HPDE6-E6E7 (cell line): ENCODE results near the gene PGM2.

Experiments
- DNase-seq: peaks from one replicate; pipeline ENCODE4 v3.0.0; 2011; ENCODE audit warnings: missing footprints; ENCODE audit errors: extremely low spot score

PGM2 gene

GRCh38 chr4:37864786-37865185, 38.3 kb downstream of the PGM2 start:
- DNase-seq, result no peak

DNA sequence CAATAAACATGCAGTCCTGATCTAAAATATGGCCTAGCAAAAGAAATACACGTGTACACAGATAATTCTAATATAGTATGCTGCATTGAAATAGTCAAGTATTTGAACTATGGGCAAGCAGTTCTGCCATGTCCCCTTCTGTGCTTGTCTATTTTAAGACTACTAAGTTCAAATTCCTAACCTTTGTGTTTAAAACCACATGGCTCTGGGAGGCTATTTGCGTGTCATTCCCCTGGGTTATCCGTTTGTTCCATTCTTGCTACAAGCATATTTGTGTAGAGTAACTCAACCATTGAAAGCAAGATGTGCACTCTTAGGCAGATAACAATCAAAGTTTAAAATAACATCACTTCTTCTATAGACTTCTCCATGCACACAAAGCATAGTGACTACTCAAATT, 39.0 kb downstream of the PGM2 start:
- DNase-seq, result no peak

GRCh38 chr4:37867102-37867501, 40.6 kb downstream of the PGM2 start:
- no peak for DNase-seq

DNA sequence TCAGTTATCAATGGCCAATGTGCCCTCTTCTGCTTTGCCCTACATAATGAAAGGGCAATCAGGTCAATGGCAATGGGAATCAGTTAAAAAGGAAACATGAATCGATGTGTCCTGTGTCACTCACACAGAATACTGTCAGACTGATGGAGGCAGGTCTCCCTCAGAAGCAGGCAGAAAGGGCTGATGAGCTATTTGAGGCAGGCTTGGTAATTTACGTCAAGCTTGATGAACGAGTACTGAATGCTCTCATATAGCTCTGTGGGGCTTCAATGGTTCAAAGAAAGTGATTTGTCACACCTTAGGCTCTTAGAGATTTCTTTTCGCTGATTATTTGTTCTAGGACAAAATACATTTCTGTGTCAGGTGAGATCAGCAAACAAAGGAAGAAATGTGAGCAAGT, 41.8 kb downstream of the PGM2 start:
- no peak for DNase-seq

GRCh38 chr4:37872310-37872988, 46.0 kb downstream of the PGM2 start:
- no peak for DNase-seq

DNA sequence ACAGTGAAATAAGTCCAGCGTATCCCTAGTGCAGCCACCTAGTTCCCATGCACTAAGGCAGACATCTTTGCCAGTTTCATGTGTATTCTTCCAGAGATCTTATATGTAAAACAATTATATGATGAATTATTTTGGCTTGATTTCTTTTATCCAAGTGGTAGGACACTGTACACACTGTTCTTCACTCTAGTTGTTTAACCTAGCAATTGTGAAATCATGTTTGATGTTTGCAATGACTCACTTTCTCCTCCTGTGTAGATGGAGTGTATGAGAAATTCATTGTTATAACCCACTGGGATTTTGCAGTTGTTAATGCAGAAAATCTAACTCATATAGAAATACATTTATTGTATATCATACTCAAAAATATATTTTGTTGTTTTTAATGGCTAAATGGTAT, 46.9 kb downstream of the PGM2 start:
- DNase-seq, result peak; percentile 64

- no peak for DNase-seq
Observed at GRCh38 chr4:37876156-37876555, 49.7 kb downstream of the PGM2 start.

GRCh38 chr4:37879365-37879764, 52.9 kb downstream of the PGM2 start:
- DNase-seq, result no peak

DNA sequence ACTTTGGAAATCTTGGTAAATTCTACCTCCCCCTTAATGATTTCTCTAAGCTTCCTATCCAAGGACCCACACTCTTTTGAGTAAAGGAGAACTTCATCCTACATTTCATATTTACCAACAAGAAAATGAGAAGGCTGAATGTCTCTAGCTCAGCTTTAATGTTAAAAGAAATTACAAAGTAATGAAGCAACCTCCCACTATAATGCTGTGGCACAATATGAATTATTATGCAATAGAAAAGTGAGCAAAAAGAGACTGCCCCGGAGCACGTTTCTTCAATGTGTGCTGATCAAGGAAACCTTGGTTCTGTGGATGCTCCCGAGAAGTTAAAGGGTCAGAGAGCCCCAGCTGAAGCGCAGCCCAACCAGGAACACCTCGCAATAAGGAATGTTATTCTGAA, 55.3 kb downstream of the PGM2 start:
- DNase-seq, result no peak

DNA sequence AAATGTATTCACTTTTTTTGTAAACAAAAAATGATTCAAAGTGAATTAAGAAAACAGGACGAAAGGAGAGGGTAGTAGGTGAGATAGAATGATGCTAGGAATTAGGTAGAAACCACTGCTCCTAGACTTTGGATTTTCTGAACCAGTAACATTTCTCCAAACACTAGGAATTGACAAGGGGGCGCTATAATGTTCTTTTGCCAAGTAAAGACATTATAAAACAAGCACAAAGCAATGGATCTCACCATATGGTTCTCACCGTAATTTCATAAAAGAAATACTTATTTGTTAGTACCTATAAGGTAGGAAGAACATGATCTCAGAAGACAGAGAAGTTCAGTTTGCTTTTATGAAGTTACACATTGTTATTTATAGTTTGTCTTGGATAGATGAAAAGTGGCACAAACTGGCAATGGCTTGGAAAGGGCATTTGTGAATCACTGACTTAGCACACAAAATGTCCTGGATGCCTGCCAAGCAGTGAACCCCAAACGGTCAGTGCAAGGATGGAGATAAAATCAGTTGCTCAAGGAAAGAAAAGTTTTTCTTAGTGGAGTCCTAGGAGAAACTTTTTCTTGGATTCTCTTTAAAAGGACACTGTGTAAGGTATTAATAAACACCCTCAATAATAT, 56.3 kb downstream of the PGM2 start:
- DNase-seq, result no peak

DNA sequence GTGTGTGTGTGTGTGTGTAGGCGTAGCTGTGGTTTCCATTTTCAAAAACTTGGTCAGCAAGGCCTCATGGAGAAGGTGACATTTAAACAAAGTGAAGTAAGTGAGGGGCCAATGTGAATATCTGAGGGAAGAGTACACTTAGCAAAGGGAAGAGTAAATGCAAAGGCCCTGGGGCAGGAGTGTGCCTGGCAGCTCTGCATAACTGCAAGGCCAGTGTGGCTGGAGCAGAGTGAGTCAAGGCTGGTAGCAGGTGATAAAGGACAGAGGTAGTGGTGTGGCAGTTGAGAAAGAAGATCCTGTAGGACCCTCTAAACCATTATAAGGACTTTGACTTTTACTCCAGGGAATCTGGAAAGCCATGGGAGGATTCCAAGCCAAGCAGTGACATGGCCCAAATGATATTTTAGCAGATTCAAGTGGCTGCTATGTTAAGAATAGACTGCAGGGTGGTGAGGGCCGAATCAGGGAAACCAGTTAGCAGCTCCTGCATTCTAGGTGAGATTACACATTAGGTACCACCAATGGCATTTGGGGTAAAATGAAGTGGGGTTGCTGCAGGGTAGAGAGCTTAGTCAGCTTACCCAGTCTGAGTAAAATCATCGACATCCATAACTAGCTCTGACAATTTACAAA, 58.5 kb downstream of the PGM2 start:
- DNase-seq, result no peak

DNA sequence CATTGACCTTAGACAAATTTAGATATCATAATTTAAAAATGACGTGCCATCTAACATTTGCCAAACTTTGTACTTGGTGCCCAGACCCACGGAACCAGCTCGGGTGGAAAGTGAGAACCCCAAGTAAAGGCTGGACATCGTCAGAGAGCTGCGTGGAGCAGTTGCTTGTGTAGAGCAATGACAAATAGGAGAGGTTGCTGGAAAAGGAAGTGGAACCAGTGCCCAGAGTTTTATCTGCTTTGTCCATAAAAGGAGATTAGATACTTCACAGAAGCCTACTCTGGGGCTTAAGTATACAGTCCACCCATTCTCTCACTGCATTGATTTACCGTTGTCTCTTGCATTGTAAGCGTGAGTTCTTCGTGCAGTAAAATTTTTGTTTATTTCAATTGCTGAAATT, 59.0 kb downstream of the PGM2 start:
- DNase-seq, result no peak

DNA sequence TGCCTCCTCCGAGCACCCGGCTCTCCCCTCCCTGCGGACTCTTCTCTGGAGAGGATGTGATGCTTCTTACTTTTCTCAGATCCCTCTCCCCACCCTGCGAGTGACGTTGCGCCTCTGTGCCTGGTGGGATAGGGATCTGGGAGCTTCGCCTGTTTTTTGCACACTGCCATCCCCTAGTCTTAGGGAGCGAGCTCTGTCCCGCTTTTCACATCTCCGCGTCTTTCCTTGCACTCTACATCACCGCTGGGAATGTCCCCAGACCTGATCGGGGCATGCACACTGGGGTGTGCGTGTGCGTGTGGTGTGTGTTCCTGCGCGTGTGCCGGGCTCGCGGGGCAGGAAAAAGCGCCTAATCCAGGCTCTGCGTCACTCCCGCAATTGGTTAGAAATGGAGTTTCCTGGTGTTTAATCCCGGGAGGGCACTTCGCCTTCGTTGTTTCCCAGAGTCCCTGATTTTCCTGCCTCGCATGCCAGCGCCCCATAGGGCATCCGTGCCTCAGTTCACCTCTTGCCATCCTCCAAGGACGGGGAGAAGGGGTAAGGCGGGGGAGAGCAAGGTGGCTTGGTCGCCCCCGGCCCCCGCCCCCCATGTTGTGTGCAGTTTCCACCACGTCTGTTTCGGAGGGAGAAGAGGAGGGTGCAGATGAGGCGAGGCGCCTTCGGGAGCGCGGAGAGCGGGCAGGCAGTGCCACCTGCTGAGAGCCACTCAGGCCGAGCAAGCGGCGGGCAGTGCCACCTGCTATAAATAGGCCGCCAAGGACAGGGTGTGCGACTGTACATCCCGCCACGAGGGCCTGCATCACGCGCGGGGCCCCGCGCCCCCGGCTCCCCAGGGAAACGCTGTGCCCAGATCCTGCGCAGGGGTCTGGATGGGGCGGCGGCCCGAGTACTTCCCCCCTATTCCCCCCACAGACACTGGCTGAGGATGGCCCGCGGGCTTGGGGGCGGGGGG, 63.6 kb downstream of the PGM2 start:
- no peak for DNase-seq

DNA sequence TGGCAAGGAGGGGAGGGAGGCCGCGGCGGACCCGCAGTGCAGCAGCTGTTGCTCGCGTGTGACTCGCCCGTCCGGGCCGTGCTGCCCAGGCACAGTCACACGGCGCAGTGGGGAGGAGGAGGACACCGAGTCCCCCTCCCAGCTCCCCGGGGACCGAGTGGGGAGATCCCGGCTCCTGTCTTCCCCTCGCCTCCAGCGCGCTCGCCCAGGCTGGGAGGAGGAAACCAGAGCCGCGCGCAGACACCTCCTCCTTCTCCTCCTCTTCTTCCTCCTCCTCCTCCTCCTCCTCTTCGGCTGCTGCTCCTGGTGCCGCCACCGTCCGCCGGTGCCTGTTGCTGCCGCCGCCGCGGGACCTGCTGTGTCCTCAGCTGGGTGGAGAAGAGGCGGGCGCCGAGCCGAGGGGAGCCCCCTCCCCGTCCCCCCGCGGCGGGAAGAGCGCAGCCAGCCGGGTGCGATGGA, 64.3 kb downstream of the PGM2 start, which contains the start of gene TBC1D1:
TBC1D1 (plus strand) TSS at position 284 of the 459 bp plus-strand sequence. CDS start 11,012 bp downstream, outside the sequence.
- no peak for DNase-seq

- no peak for DNase-seq
Observed at GRCh38 chr4:37891260-37892159, 65.0 kb downstream of the PGM2 start.

DNA sequence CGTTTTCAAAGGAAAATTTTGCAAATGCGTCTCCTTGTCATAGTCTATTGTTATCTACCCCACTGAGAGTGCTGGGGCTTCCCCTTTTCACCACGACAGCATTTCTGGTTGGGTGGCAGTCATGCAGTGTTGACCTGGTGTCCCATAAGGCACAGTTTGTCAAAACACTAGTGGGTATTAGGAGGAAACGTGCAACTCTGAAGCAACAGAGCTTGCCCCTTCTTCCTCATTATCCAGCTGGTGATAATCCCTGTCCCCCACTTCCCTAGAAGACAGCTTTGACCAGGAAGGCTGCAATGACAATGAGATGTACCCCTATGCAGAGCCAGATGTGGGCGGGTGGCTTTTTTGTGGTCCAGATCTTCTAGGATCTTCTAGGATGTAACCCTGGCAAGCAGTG, 66.2 kb downstream of the PGM2 start:
- no peak for DNase-seq

DNA sequence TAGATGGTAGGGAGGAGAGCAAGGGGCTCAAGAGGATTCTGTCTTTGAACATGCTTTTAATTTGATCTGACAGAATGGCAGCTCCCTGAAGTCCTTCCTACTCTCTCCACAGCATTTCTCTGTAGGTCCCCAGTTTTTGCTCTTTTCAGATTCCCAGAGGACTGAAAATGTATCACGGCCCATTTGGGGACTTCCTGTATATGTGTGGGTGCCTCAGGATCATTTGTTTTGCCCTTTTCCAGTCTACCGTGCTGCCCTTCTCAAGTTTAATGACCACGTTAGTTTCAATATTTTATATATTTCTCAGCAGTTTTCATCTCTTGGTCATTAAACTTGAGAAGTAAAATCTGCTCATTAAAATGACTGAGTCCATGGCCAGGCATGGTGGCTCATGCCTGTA, 66.7 kb downstream of the PGM2 start:
- no peak for DNase-seq

GRCh38 chr4:37895271-37895670, 68.8 kb downstream of the PGM2 start:
- no peak for DNase-seq

DNA sequence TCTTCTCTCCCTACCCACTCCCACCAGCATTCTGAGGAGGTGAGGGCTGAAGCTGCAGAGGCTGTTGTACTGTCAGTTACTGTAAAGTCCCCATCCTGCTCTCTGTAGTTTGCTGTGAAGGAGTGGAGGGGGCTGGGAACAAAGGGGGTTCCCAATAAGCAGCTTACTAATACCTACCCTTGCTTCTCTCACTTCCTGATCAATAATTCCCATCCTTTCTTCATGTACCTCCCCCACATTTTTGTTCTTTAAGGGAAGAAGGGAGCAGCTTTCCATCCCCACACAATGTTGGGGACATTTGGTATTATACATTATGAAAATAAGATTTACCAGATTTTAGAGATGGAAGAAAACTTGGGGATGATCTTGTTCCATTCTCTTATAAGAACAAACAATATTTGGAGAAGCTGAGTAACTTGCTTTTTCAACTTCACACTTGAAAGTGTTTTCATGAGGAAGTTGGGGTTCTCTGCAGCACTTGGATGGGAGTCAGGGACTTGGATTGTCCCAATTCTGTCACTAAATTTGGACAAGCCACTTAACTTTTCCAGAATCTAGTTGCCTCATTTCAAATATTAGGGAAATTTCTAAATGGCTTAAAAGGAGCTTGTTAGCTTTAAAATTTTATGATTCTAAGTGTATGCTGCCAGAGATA, 69.8 kb downstream of the PGM2 start:
- no peak for DNase-seq

DNA sequence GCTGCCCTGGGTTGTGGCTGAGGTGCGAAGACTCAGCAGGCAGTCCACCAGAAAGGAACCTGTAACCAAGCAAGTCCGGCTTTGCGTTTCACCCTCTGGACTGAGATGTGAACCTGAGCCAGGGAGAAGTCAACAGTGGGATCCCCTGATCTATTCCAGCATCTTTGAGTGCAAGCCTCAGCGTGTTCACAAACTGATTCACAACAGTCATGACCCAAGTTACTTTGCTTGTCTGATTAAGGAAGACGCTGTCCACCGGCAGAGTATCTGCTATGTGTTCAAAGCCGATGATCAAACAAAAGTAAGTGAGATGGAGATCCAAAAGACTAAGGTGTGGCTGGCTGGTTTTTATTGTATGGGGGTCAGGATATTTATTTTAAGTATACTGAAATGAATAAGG, 75.7 kb downstream of the PGM2 start:
- DNase-seq, result no peak
